ENCODE data around the gene TRIM7.
"Not testable (repeated sequence)": the region's sequence is repeated elsewhere in the genome, so short reads cannot be mapped to it uniquely, and the experiment has no call there.

TRIM7 gene

GRCh38 chr5:181151146-181151545 lies 53.9 kb downstream of the TRIM7 start:
- DNase-seq (ENCODE audit: low read depth in 2 of 2): no peak

DNA sequence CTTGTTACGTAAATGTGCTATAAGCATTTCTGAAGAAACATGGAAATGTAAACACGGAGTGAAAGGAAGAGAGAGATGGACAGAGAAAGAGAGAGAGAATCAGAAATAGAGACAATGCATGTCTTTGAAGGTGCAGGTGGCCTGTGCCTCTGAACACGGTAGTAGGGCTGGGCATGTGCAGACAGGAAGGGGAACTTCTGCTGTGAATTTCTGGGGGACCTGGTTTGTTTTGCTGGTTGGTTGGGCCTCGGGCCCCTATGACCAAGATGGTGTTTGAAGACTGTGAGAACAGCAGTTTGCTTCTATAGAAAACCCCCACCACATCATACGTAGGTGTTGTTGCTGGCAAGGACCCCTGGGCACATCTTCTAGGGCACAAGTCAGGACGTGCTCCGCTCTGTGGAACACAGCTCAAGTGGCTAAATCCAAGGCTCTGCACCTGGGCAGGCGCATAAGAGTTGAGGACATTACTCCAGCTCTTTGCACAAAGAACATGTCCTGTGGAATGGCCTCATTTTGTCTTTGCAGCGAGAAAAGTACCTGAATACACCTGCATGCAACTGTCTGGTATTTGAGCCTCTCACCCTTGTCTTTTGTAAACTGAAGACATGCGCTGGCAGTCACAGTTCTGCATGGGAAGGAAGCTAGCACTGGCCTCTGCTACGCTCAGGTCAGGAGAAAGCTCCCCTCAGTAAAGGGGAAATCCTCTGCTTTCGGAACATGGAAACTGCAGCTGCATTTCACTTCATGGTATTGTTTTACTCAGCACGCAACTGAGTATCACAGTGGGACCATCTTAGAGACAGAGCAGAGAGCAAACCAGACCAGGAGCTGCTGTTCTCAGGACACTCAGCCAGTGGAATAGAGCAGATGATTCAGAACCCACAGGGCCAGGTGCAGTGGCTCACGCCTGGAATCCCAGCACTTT lies 54.9 kb downstream of the TRIM7 start:
- DNase-seq (ENCODE audit: low read depth in 2 of 2): no peak

DNA sequence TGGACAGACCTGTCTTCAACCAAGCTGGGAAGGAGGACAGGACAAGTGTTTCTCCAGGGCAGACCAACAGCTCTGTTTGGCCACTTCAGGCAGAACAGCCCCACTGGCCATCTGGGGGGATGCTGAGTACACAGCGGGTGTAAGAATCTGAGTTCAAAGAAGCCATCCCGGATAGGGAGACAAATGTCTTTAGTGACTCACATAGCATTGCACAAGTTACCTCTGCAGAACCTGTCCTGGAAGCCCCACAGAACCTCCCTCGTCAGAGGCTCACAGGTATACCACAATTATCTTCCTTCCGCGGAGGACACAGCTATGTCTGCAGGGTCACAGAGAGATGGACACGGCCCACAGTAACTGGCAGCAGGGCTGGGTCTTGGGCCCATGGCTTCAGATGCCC lies 55.6 kb downstream of the TRIM7 start:
- DNase-seq (ENCODE audit: low read depth in 2 of 2): no peak

DNA sequence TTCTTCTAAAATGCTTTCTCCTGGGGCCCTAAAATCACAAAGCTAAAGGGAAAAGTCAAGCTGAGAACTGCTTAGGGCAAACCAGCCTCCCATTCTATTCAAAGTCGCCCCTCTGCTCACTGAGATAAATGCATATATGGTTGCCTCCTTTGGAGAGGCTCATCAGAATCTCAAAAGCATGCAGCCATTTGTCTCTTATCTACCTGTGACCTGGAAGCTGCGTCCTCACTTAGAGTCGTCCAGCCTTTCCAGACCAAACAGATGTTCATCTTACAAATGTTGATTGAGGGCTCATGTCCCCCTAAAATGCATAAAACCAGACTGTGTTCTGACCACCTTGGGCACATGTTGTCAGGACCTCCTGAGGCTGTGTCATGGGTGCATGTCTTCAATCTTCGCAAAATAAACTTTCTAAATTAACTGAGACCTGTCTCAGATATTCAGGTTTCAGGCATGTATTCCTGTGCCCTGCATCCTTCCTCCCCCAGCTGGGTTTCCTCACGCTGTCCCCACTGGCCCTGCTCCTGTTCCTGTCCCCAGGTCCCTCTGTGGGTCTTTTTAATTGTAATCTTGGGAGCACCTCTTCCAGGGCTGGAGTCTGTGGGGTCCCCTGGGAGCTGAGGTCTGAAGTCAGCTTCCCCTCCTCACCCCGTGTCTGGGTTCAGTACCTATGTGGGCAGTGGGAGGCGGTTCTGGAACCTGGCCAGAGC lies 57.9 kb downstream of the TRIM7 start, which contains the start of gene OR2V2:
Gene OR2V2, plus strand, starts transcription at position 660 of the 710 bp plus-strand sequence. CDS start 7,357 bp downstream, outside the sequence.
- not testable (repeated sequence) for DNase-seq (ENCODE audit: low read depth in 2 of 2)

DNA sequence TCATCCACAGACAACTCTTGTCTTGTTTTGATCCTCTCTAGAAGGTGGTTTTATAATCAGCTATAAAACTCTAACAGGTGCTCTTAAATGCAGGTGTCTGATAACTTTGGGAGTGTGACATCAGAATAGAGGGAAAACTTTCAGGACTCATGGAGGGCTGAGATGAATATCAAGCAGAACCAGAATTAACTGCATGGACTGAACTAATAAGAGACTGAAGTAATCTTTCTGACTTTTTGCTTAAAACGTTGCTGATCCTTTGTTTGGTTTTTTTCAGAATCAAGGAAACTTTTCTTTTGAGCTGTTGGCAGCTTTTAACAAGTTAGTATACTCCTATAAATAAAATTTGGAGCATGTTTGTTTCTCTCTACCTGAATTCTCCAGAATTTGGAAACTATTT lies 59.9 kb downstream of the TRIM7 start:
- no peak for DNase-seq (ENCODE audit: low read depth in 2 of 2)

Data from stimulated activated CD8-positive, alpha-beta memory T cell treated with anti-CD3 and anti-CD28 coated beads, Interleukin-7, amount 100 ng/mL, for 1 hour (primary cell).